Measurements from ENCODE around the gene UNC13A.

DNA sequence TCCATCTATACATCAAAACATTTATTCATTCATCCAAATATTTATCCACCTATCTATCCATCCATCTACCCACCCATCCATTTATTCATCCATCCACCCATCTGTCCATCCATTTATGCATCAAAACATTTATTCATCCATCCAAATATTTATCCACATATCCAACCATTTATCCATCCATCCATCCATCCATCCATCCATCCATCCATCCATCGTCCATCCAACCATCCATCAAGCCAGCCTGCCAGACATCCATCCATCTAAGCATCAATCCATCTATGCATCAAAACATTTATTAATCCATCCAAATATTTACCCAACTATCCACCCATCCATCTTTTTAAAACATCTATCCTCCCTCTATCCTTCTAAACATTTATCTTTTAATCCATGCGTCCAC is 62.2 kb downstream of the UNC13A start:
- TF ChIP-seq CTCF (IDR thresholded peaks at IDR 0.05) = no peak
- no peak for TF ChIP-seq MLX (CRISPR knock-in tag; IDR thresholded peaks at IDR 0.05)
- TF ChIP-seq TEAD4 (CRISPR knock-in tag; IDR thresholded peaks at IDR 0.05) = no peak
- no peak for TF ChIP-seq JUN (CRISPR knock-in tag; IDR thresholded peaks at IDR 0.05)
- no peak for TF ChIP-seq ZNF416 (CRISPR knock-in tag; IDR thresholded peaks at IDR 0.05)
- TF ChIP-seq CREB1 (CRISPR knock-in tag; IDR thresholded peaks at IDR 0.05) = no peak
- TF ChIP-seq E2F5 (CRISPR knock-in tag; IDR thresholded peaks at IDR 0.05) = no peak

All from WTC11 (cell line).